GM18502 (cell line): ENCODE measurements around the gene C15orf39.
"Not testable (repeated sequence)": the region's sequence is repeated elsewhere in the genome, so short reads cannot be mapped to it uniquely, and the experiment has no call there.

Experiments
- ATAC-seq: cut with Tn5 transposase; IDR thresholded peaks from one replicate; pipeline ENCODE4 v1.9.1; 2021; ENCODE audit warnings: mild to moderate bottlenecking; ENCODE audit not compliant: unreplicated experiment, poor library complexity

C15orf39 gene

DNA sequence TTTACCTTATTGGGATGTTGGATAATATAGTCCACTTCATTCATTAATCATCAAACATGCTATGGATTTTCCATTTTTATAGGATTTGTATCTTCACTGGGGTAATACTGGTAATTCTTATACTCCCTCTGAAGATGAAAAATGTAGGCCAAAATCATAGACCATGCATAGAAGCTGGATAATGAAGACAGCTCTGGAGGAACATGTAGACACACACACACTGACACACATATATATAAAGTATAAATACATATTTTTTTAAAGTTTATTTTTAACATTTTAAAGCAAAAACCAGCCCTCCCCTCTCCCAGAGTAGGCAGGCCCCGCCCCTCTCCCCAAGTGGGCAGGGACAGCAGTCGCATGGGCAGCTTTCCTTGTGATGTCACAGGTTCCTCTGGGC, 56.4 kb downstream of the C15orf39 start, which contains the start of gene GOLGA6C:
GOLGA6C (plus strand) TSS at position 301 of the 400 bp plus-strand sequence. CDS start 265 bp downstream, outside the sequence.
- not testable (repeated sequence) for ATAC-seq

DNA sequence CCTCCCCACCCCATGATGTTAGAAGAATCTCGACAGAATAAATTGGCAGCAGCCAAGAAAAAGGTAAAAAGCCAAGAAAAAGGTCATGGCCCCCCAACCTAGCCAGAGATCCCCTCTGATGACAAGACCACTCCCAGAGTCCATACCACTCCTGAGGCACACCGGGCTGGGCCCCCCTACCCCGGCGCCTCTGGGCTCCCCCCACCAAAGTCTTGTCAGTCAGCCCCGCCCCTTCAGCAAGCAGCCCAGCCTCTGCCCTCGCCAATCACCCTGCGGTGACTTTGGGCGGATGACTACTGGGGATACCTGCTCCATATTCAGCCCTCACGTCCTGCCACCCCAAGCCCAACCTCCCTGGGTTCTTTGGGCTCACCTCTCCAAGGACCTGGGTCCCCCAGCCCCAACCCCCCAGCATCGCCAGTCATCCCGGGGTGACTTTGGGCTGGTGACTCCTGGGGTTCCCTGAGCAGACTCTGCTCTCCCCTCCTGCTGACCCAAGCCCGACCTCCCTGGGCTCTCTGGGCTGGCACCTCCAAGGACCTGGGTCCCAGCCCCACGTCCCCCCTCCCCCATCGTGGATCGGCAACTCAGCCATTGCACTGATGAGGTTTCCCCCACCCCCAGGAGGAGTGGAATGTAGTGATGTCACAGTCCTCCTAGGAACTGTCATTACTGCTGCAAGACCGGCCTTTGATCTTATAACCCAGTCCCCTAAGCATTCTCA, 57.1 kb downstream of the C15orf39 start:
- ATAC-seq = not testable (repeated sequence)

DNA sequence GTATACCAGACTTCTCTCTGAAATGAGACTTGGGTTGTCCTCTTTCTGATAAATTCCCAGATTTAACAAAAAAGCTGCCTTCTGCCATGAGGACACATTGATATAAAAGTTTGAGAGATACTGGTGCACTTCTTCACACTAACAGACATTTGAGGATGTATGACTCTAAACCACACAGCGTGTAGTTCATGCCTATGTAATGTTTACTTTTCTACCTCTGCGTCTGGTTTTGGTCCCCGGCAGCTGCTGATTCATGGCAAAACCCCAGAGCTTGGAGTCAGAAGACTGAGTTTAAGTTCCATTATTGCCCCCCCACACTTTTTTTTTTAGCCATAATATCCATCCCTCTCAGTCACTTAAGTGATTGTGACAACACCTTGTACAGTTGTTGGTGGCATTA, 58.2 kb downstream of the C15orf39 start:
- not testable (repeated sequence) for ATAC-seq
